ENCODE data around the gene GATB. TPM values are rescaled to one million over a fixed set of nuclear protein-coding genes. Genes with fewer than 3 reads are reported as not detected.

The GATB gene
- total and polyA plus RNA-seq, 2 donors (not counting 3 experiments of a cell fraction or from before 2014, with no cell fraction given): 14.4 to 17.7 TPM

- Histone ChIP-seq H3K4me3 (replicated peaks in 1 of 3; ENCODE audit: insufficient read depth in 1 of 3, low read depth in 1 of 3, low read length in 3 of 3) (no peak overlapping the region), H3K4me2 (ENCODE audit: insufficient read depth, low read length) (no peak overlapping the region), H3K79me2 (ENCODE audit: control insufficient read depth, insufficient read depth, low read length) (no peaks in the 10 kb centered on the region), H4K20me1 (replicated peaks; ENCODE audit: control insufficient read depth, extremely low read depth, insufficient read depth, low read length) (no peaks in the 10 kb centered on the region), H3K27ac (ENCODE audit: insufficient read depth, low read depth, low read length) (no peak overlapping the region), H3K9me3 (replicated peaks; ENCODE audit: control insufficient read depth, insufficient read depth, low read length) (no peaks in the 10 kb centered on the region), H2AFZ (ENCODE audit: low read depth, low read length) (no peak overlapping the region), H3K4me1 (ENCODE audit: control insufficient read depth, extremely low read depth, insufficient read depth, low read length) (no peaks in the 10 kb centered on the region), H3K27me3 (ENCODE audit: control insufficient read depth in 2 of 2, insufficient read depth in 2 of 2, low read length in 2 of 2) (no peaks in the 10 kb centered on the region), H3K9ac (replicated peaks; ENCODE audit: extremely low read depth, insufficient read depth, low read length) (no peak overlapping the region), H3K36me3 (ENCODE audit: control insufficient read depth in 2 of 2, extremely low read depth in 1 of 2, insufficient read depth in 2 of 2, low read length in 2 of 2) (no peaks in the 10 kb centered on the region), H3K9me1 (replicated peaks; ENCODE audit: control insufficient read depth, extremely low read depth, insufficient read depth, low read length) (no peaks in the 10 kb centered on the region)
- intact Hi-C loops (cut with micrococcal nuclease) (no loop called here), dilution Hi-C loops (cut with MboI; ENCODE audit: extremely low pct_ligation_motif_present, low sequenced_read_pairs) (no loop called here)
- CTCF ChIA-PET: interaction anchor here (0.5 to 4.1 kb wide), 2 partner anchors 7 to 23 kb away, joined by 3 to 18 read pairs; no protein-coding TSS in a partner anchor
- TF ChIP-seq MAX (IDR thresholded peaks at IDR 0.05; ENCODE audit: insufficient read depth, insufficient read length): no peak
- DNase-seq (ENCODE audit: low read depth, low spot score) (no peak), FAIRE-seq (no peak)
- POLR2A ChIA-PET: no interaction called here
- BruUV-seq (replicated peaks): no TSS peak
Observed at GRCh38 chr4:151809716-151810115, 48.9 kb upstream of the GATB start.

- H3K9ac ChIP-seq (replicated peaks; ENCODE audit: extremely low read depth, insufficient read depth, low read length): no peak overlapping the region
- ChIA-PET CTCF (no interaction called here), POLR2A (no interaction called here)
- intact Hi-C loops (cut with micrococcal nuclease): no loop called here
- no peak for DNase-seq (ENCODE audit: low read depth, low spot score)
- no TSS peak for BruUV-seq (replicated peaks)
- no peaks in the 10 kb centered on the region for H3K4me1 ChIP-seq (ENCODE audit: control insufficient read depth, extremely low read depth, insufficient read depth, low read length)
- dilution Hi-C loops (cut with MboI; ENCODE audit: extremely low pct_ligation_motif_present, low sequenced_read_pairs): no loop called here
- H3K27ac ChIP-seq (ENCODE audit: insufficient read depth, low read depth, low read length): no peak overlapping the region
- H3K27me3 ChIP-seq (ENCODE audit: control insufficient read depth in 2 of 2, insufficient read depth in 2 of 2, low read length in 2 of 2): no peaks in the 10 kb centered on the region
- no peaks in the 10 kb centered on the region for H3K36me3 ChIP-seq (ENCODE audit: control insufficient read depth in 2 of 2, extremely low read depth in 1 of 2, insufficient read depth in 2 of 2, low read length in 2 of 2)
- no peak for FAIRE-seq
- no peak overlapping the region for H3K4me2 ChIP-seq (ENCODE audit: insufficient read depth, low read length)
- no peaks in the 10 kb centered on the region for H3K9me1 ChIP-seq (replicated peaks; ENCODE audit: control insufficient read depth, extremely low read depth, insufficient read depth, low read length)
- TF ChIP-seq POLR2AphosphoS5 (IDR thresholded peaks at IDR 0.05; ENCODE audit: insufficient read depth, low read depth, low read length) (no peak), MYC (IDR thresholded peaks at IDR 0.05; ENCODE audit: low read depth, low read length) (no peak), JUN (IDR thresholded peaks at IDR 0.05; ENCODE audit: borderline replicate concordance, insufficient read depth, insufficient read length, low read depth) (no peak), POLR2A (IDR thresholded peaks at IDR 0.05; ENCODE audit: low read depth, low read length) (no peak), FOS (IDR thresholded peaks at IDR 0.05; ENCODE audit: borderline replicate concordance, insufficient read depth, low read length) (no peak), MAX (IDR thresholded peaks at IDR 0.05; ENCODE audit: insufficient read depth, insufficient read length) (no peak), EZH2 (IDR thresholded peaks at IDR 0.05; ENCODE audit: borderline replicate concordance, low read depth, low read length, severe bottlenecking) (no peak)
- no peaks in the 10 kb centered on the region for H3K9me3 ChIP-seq (replicated peaks; ENCODE audit: control insufficient read depth, insufficient read depth, low read length)
- H2AFZ ChIP-seq (ENCODE audit: low read depth, low read length): no peak overlapping the region
- no peak overlapping the region for H3K4me3 ChIP-seq (replicated peaks in 1 of 3; ENCODE audit: insufficient read depth in 1 of 3, low read depth in 1 of 3, low read length in 3 of 3)
- no peaks in the 10 kb centered on the region for H3K79me2 ChIP-seq (ENCODE audit: control insufficient read depth, insufficient read depth, low read length)
- H4K20me1 ChIP-seq (replicated peaks; ENCODE audit: control insufficient read depth, extremely low read depth, insufficient read depth, low read length): no peaks in the 10 kb centered on the region
Observed at GRCh38 chr4:151808542-151808941, 47.7 kb upstream of the GATB start.
